Measurements from ENCODE around the gene SCAMP4. TPM values are rescaled to one million over a fixed set of nuclear protein-coding genes. Genes with fewer than 3 reads are reported as not detected.

Gene SCAMP4
- total and polyA plus RNA-seq, 2 of the 13 experiments (the other 11 are each of a cell fraction or from before 2014, with no cell fraction given) = 10.7 to 13.7 TPM

GRCh38 chr19:1914826-1915341, 9.7 kb downstream of the SCAMP4 start:
- Histone ChIP-seq H3K36me3 (replicated peaks in 1 of 2; ENCODE audit: control insufficient read depth in 1 of 2, insufficient read depth in 2 of 2, low read length in 2 of 2) (peaks cover 14 to 39% of the 10 kb centered on the region in 2 experiments; a peak in 4 of 5 replicates), H3K9ac (ENCODE audit: insufficient read depth, low read depth, low read length) (no peak overlapping the region), H3K27me3 (ENCODE audit: control insufficient read depth in 1 of 2, insufficient read depth in 2 of 2, low read length in 2 of 2) (no peaks in the 10 kb centered on the region; a peak in 1 of 5 replicates), H3K4me3 (replicated peaks in 1 of 3; ENCODE audit: insufficient read depth in 1 of 3, low read depth in 2 of 3, low read length in 3 of 3) (no peak overlapping the region), H2AFZ (ENCODE audit: low read length) (no peak overlapping the region), H3K79me2 (ENCODE audit: insufficient read depth, low read length) (peaks cover 21% of the 10 kb centered on the region), H3K27ac (ENCODE audit: extremely low read length, insufficient read depth, low read length) (no peak overlapping the region), H3K4me2 (ENCODE audit: low read depth, low read length) (no peak overlapping the region), H3K4me1 (ENCODE audit: insufficient read depth, low read length) (no peaks in the 10 kb centered on the region), H3K9me3 (ENCODE audit: low read length) (no peaks in the 10 kb centered on the region), H4K20me1 (ENCODE audit: insufficient read depth, low read length) (no peaks in the 10 kb centered on the region)
- intact Hi-C loops (cut with micrococcal nuclease; ENCODE audit: unreplicated experiment) (no loop called here), in situ Hi-C loops (cut with HindIII; ENCODE audit: extremely low pct_ligation_motif_present, low pct_unique_long_range_greater_than_20kb) (no loop called here)
- DNase-seq (ENCODE audit: low spot score) (no peak), FAIRE-seq (no peak), ATAC-seq (no peak)
- CTCF ChIA-PET (ENCODE audit: low intra/inter-chr PET ratio, low total read pairs) = no interaction called here
- POLR2A ChIA-PET = no interaction called here
- BruUV-seq (replicated peaks) = no TSS peak
- WGBS (ENCODE audit: low lambda C conversion rate) = 95% methylated on average over 11 of the region's 23 CpGs
- TF ChIP-seq ZBTB25 (CRISPR knock-in tag; IDR thresholded peaks at IDR 0.05) (no peak), ZNF674 (CRISPR knock-in tag; IDR thresholded peaks at IDR 0.05; ENCODE audit: low read depth) (no peak), LRRFIP1 (CRISPR knock-in tag; conservative IDR thresholded peaks at IDR 0.05) (no peak), ZBTB3 (CRISPR knock-in tag; IDR thresholded peaks at IDR 0.05; ENCODE audit: borderline replicate concordance, low read depth) (no peak), ATF2 (CRISPR knock-in tag; IDR thresholded peaks at IDR 0.05) (no peak), RBFOX2 (IDR thresholded peaks at IDR 0.05; ENCODE audit: low read depth, low read length) (peak; percentile 39; the same call in 1 of the 2 replicates)

Data from HepG2 (cell line).